Measurements from ENCODE around the gene PVALEF. TPM values are rescaled to one million over a fixed set of nuclear protein-coding genes. Genes with fewer than 3 reads are reported as not detected.

Gene PVALEF
- total RNA-seq, 1 experiment from 2014 or later = not detected

- no peak overlapping the region for H3K27ac Mint-ChIP-seq
- H2BK120ac ChIP-seq (ENCODE audit: low read depth, low read length, poor library complexity, severe bottlenecking) = no peak overlapping the region
Observed at GRCh38 chr17:81162491-81162890, 2.8 kb upstream of the PVALEF start.

More at GRCh38 chr17:81162491-81162890, 2.8 kb upstream of the PVALEF start:
- TF ChIP-seq, protein P1, sequence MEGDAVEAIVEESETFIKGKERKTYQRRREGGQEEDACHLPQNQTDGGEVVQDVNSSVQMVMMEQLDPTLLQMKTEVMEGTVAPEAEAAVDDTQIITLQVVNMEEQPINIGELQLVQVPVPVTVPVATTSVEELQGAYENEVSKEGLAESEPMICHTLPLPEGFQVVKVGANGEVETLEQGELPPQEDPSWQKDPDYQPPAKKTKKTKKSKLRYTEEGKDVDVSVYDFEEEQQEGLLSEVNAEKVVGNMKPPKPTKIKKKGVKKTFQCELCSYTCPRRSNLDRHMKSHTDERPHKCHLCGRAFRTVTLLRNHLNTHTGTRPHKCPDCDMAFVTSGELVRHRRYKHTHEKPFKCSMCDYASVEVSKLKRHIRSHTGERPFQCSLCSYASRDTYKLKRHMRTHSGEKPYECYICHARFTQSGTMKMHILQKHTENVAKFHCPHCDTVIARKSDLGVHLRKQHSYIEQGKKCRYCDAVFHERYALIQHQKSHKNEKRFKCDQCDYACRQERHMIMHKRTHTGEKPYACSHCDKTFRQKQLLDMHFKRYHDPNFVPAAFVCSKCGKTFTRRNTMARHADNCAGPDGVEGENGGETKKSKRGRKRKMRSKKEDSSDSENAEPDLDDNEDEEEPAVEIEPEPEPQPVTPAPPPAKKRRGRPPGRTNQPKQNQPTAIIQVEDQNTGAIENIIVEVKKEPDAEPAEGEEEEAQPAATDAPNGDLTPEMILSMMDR (conservative IDR thresholded peaks at IDR 0.05) = no peak
- peaks cover 9% of the 10 kb centered on the region for H3K27me3 Mint-ChIP-seq (ENCODE audit: low read depth)
- H3T11ph ChIP-seq (ENCODE audit: low read length) = no peak overlapping the region
- no peaks in the 10 kb centered on the region for H3K4me1 Mint-ChIP-seq
- H3K23ac ChIP-seq (ENCODE audit: insufficient read length, low read depth, low read length) = no peak overlapping the region
- no peak overlapping the region for H2BK12ac ChIP-seq (ENCODE audit: insufficient read length, low read depth, low read length)
- H3K23me2 ChIP-seq (ENCODE audit: insufficient read length, low read depth, low read length, poor library complexity, severe bottlenecking) = peaks cover 3% of the 10 kb centered on the region
- H3K27me3 ChIP-seq (ENCODE audit: insufficient read depth, low read length) = no peaks in the 10 kb centered on the region
- H3K4me1 ChIP-seq (ENCODE audit: insufficient read depth, low read length) = no peaks in the 10 kb centered on the region
- H4K91ac ChIP-seq (ENCODE audit: insufficient read length, low read depth, low read length) = no peak overlapping the region
- no peaks in the 10 kb centered on the region for H3K79me2 ChIP-seq (ENCODE audit: insufficient read depth, low read length)
- DNase-seq = no peak
- H2AK5ac ChIP-seq (ENCODE audit: insufficient read length, low read length) = no peak overlapping the region
- no peak overlapping the region for H2AFZ ChIP-seq (ENCODE audit: low read length)
- no peaks in the 10 kb centered on the region for H3K9me3 ChIP-seq (ENCODE audit: control insufficient read depth, low read depth, low read length)
- no CpG with 5 or more reads among the region's 11 CpGs for WGBS (ENCODE audit: extremely low coverage, insufficient read length, low lambda C conversion rate)
- H3K9me3 Mint-ChIP-seq = no peaks in the 10 kb centered on the region
- H3K4ac ChIP-seq (ENCODE audit: low read depth, low read length) = no peak overlapping the region
- no peak overlapping the region for H4K8ac ChIP-seq (replicated peaks; ENCODE audit: insufficient read length, low read depth, low read length)
- no peaks in the 10 kb centered on the region for H3K36me3 Mint-ChIP-seq (ENCODE audit: insufficient read depth in 1 of 3, low read depth in 3 of 3)
- H3K79me1 ChIP-seq (ENCODE audit: insufficient read depth, low read depth, low read length, poor library complexity, severe bottlenecking) = no peaks in the 10 kb centered on the region
- no peak overlapping the region for H3K9ac ChIP-seq (ENCODE audit: extremely low read depth, insufficient read length, low read length)
- no peak overlapping the region for H3K4me2 ChIP-seq (ENCODE audit: insufficient read depth, insufficient read length, low read length)
- peaks cover 4% of the 10 kb centered on the region for H4K20me1 ChIP-seq (ENCODE audit: control insufficient read depth, insufficient read depth, insufficient read length)
- H2BK5ac ChIP-seq (ENCODE audit: insufficient read length, low read length) = no peak overlapping the region
- H2BK20ac ChIP-seq (ENCODE audit: low read depth, low read length, poor library complexity, severe bottlenecking) = no peak overlapping the region
- H3K27ac ChIP-seq (ENCODE audit: insufficient read length, low read depth, low read length) = no peak overlapping the region
- H2BK15ac ChIP-seq (ENCODE audit: low read depth, low read length) = no peak overlapping the region
- H3K4me3 Mint-ChIP-seq = no peak overlapping the region
- H3K56ac ChIP-seq (ENCODE audit: insufficient read length, low read depth, low read length) = no peak overlapping the region
- no peak overlapping the region for H3K18ac ChIP-seq (ENCODE audit: insufficient read length, low read depth, low read length)
- no peak overlapping the region for H3K14ac ChIP-seq (ENCODE audit: insufficient read depth, low read length)
- H4K5ac ChIP-seq (ENCODE audit: insufficient read length, low read depth, low read length) = no peak overlapping the region

Data from H9 (cell line).